GM23338 (cell line): ENCODE measurements around the gene ZNF211. TPM values are rescaled to one million over a fixed set of nuclear protein-coding genes. Genes with fewer than 3 reads are reported as not detected.

Experiments used
- ATAC-seq: fragments of 200-7000 bp; cut with Tn5 transposase; 3 replicates; pipeline ENCODE4 v1.9.1; 2020
- DNase-seq: peaks from one replicate; pipeline ENCODE4 v3.0.0-alpha.2; 2015; ENCODE audit warnings: low spot score
- H2AFZ ChIP-seq: fragments of 200-600 bp; sonication (generic); 2 replicates; pipeline ENCODE4 v1.8.0; 2016; ENCODE audit warnings: antibody characterized with exemption, mild to moderate bottlenecking, moderate library complexity
- H3F3A ChIP-seq: fragments of 200-600 bp; sonication (generic); replicated peaks from 2 replicates; pipeline ENCODE4 v1.8.0; 2017; ENCODE audit warnings: antibody characterized with exemption, mixed run types, low read depth
- H3K27ac ChIP-seq: fragments of 200-600 bp; sonication (generic); 2 replicates; pipeline ENCODE4 v1.6.1; 2016; ENCODE audit warnings: low read depth
- H3K27me3 ChIP-seq: fragments of 200-600 bp; sonication (generic); 2 replicates; pipeline ENCODE4 v1.8.0; 2016; ENCODE audit warnings: mild to moderate bottlenecking, mixed run types, moderate library complexity; ENCODE audit not compliant: insufficient read depth
- H3K36me3 ChIP-seq: fragments of 200-600 bp; sonication (generic); 2 replicates; pipeline ENCODE4 v1.8.0; 2016; ENCODE audit warnings: mild to moderate bottlenecking; ENCODE audit not compliant: insufficient read depth
- H3K4me1 ChIP-seq: fragments of 200-600 bp; sonication (generic); 2 replicates; pipeline ENCODE4 v1.8.0; 2016; ENCODE audit warnings: mild to moderate bottlenecking, moderate library complexity; ENCODE audit not compliant: insufficient read depth
- H3K4me2 ChIP-seq: fragments of 200-600 bp; sonication (generic); 2 replicates; pipeline ENCODE4 v1.7.1; 2017; ENCODE audit warnings: mixed run types
- H3K4me3 ChIP-seq: fragments of 200-600 bp; sonication (generic); 2 replicates; pipeline ENCODE4 v1.6.1; 2016; ENCODE audit warnings: mixed run types
- H3K79me2 ChIP-seq: fragments of 200-600 bp; sonication (generic); replicated peaks from 2 replicates; pipeline ENCODE4 v1.8.0; 2017; ENCODE audit warnings: mild to moderate bottlenecking; ENCODE audit not compliant: insufficient read depth
- H3K9me2 ChIP-seq: fragments of 200-600 bp; sonication (generic); 2 replicates; pipeline ENCODE4 v1.8.0; 2017; ENCODE audit not compliant: insufficient read depth
- H4K20me1 ChIP-seq: fragments of 200-600 bp; sonication (generic); replicated peaks from 2 replicates; pipeline ENCODE4 v1.8.0; 2017; ENCODE audit warnings: mild to moderate bottlenecking; ENCODE audit not compliant: insufficient read depth
- H3K27ac Mint-ChIP-seq: 2 replicates; pipeline ENCODE4 v1.8.0; 2020; ENCODE audit warnings: inconsistent platforms, mild to moderate bottlenecking, moderate library complexity, mixed read lengths
- H3K27me3 Mint-ChIP-seq: 3 replicates; pipeline ENCODE4 v1.8.0; 2022; ENCODE audit warnings: low read depth, mild to moderate bottlenecking, moderate library complexity, mixed read lengths, inconsistent platforms; ENCODE audit not compliant: insufficient read depth, poor library complexity
- H3K36me3 Mint-ChIP-seq: 3 replicates; pipeline ENCODE4 v1.8.0; 2021; ENCODE audit warnings: low read depth, mild to moderate bottlenecking, inconsistent platforms, moderate library complexity, mixed read lengths
- H3K4me1 Mint-ChIP-seq: 3 replicates; pipeline ENCODE4 v1.8.0; 2020; ENCODE audit warnings: mild to moderate bottlenecking, inconsistent platforms, mixed read lengths
- H3K4me3 Mint-ChIP-seq: 3 replicates; pipeline ENCODE4 v1.8.0; 2021; ENCODE audit warnings: moderate library complexity, mild to moderate bottlenecking, inconsistent platforms, mixed read lengths
- H3K9me3 Mint-ChIP-seq: 3 replicates; pipeline ENCODE4 v1.8.0; 2020; ENCODE audit warnings: moderate library complexity, mild to moderate bottlenecking, inconsistent platforms, mixed read lengths
- CTCF ChIP-seq, 2 experiments: fragments of 200-600 bp in 1 of 2; sonication (generic) in 1 of 2; conservative IDR thresholded peaks; 2 replicates each; pipeline versions ENCODE4 v1.5.1 to v1.6.1; 2016 to 2017; ENCODE audit warnings: antibody characterized with exemption in 2 of 2, low read depth in 2 of 2, mild to moderate bottlenecking in 2 of 2, moderate library complexity in 1 of 2
- ZNF114 ChIP-seq: fragments of 250-450 bp; sonication (Bioruptor Pico); IDR thresholded peaks from 2 replicates; pipeline ENCODE4 v1.5.0; 2020; ENCODE audit warnings: mild to moderate bottlenecking, moderate library complexity
- ZNF462 ChIP-seq: fragments of 250-450 bp; sonication (Bioruptor Pico); IDR thresholded peaks from 2 replicates; pipeline ENCODE4 v1.5.0; 2020; ENCODE audit warnings: mild to moderate bottlenecking, moderate library complexity
- polyA plus RNA-seq: library from polyadenylated mRNA; unstranded; fragments of >200 nt; fragmentation: Nextera tagmentation; extraction: Ambion mirVana; gene quantifications from 2 replicates; pipeline ENCODE4 v1.2.1, GENCODE V29; 2016
- total RNA-seq: library from RNA; depleted of rRNA; stranded (reverse); fragments of >200 nt; shearing (Covaris generic); gene quantifications from 2 replicates; pipeline ENCODE4 v1.2.3, GENCODE V29; 2014

ZNF211 gene
- total and polyA plus RNA-seq, 2 experiments from 2014 or later, result 9.7 to 13.8 TPM

DNA sequence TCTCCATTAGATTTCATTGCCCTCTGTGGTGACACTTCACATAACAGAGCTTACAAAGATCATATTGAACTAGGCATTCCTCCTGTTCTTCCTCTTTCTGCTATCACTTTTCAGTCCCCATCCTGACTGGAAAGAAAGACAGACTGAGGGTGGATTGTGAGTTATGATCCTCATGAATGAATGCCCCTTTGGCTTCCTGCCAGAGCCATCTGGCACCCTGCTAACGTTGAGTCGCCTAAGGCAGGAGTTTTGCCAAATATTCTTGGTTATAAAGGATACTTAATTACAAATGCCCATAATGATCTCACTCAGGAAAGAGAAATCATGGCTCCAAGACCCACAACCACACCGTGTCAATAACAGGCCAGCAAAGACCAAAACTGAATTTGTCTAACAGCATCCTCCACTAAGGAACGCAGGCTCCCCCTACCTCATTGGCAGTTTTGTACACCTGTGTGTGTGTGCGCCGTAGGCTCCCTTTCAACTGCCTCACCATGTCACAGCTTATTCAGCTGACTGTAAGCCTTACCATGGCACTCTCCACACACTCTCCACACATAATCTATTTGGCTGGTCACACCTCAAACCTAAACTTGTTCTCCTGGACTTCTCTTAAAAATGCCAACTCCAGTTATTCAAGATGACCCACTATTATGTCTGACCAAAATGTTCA, 15.5 kb downstream of the ZNF211 start:
- no peak overlapping the region for H3K4me3 ChIP-seq
- H2AFZ ChIP-seq, result no peak overlapping the region
- H3K27me3 ChIP-seq, result no peaks in the 10 kb centered on the region
- peaks cover 5% of the 10 kb centered on the region for H3K27me3 Mint-ChIP-seq
- H4K20me1 ChIP-seq, result no peaks in the 10 kb centered on the region
- no peaks in the 10 kb centered on the region for H3K36me3 ChIP-seq
- peaks cover 6% of the 10 kb centered on the region for H3K4me1 Mint-ChIP-seq
- no peak overlapping the region; the same call in 2 of the 3 replicates for H3K4me3 Mint-ChIP-seq
- H3K36me3 Mint-ChIP-seq, result peaks cover under 1% of the 10 kb centered on the region
- ATAC-seq (no peak), DNase-seq (no peak)
- no peaks in the 10 kb centered on the region for H3K9me3 Mint-ChIP-seq
- no peak overlapping the region for H3K27ac Mint-ChIP-seq
- peaks cover 5% of the 10 kb centered on the region; the same call in 1 of the 2 replicates for H3K9me2 ChIP-seq
- no peak overlapping the region for H3K27ac ChIP-seq
- H3K4me1 ChIP-seq, result no peaks in the 10 kb centered on the region; the same call in 1 of the 2 replicates
- TF ChIP-seq CTCF (conservative IDR thresholded peaks at IDR 0.05; ENCODE audit: low read depth in 2 of 2), result peak in 1 of 2 experiments; percentile 33; a peak in 1 of 4 replicates
- no peak for TF ChIP-seq ZNF114 (CRISPR knock-in tag)
- no peaks in the 10 kb centered on the region for H3F3A ChIP-seq
- H3K79me2 ChIP-seq, result no peaks in the 10 kb centered on the region
- H3K4me2 ChIP-seq, result no peak overlapping the region

DNA sequence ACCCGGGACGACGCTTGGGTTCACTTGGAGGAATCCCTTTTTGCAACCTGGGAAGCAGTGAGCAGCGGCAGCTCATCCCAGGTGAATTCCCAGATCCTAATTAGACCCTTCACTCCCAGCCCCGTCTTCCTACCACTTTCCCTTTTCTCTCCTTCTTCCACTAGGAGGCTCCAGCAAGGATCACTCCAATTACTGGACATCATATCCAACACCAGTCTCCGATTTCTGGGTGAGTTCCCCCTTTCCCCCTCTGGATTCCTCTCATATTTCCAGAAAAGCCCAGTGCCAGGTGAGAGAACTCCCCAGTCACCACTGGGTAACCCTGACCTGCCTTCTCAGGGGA, 18.7 kb downstream of the ZNF211 start:
- Histone ChIP-seq H3K27me3 (no peaks in the 10 kb centered on the region), H3K4me3 (0 out of 2 replicates have a peak overlapping the region, but pooled peaks have one; percentile 14), H3K79me2 (no peaks in the 10 kb centered on the region), H3K4me1 (no peaks in the 10 kb centered on the region; the same call in 1 of the 2 replicates), H4K20me1 (no peaks in the 10 kb centered on the region), H3K9me2 (peaks cover 16% of the 10 kb centered on the region), H3F3A (no peaks in the 10 kb centered on the region), H3K36me3 (no peaks in the 10 kb centered on the region), H3K27ac (no peak overlapping the region), H3K4me2 (peak overlapping the region; percentile 27; the same call in 1 of the 2 replicates), H2AFZ (peak overlapping the region; percentile 95)
- Mint-ChIP-seq H3K27ac (peak overlapping the region; percentile 30; the same call in 1 of the 2 replicates), H3K36me3 (no peaks in the 10 kb centered on the region; the same call in 2 of the 3 replicates), H3K27me3 (peaks cover 7% of the 10 kb centered on the region), H3K4me3 (peak overlapping the region; percentile 25; the same call in 2 of the 3 replicates), H3K4me1 (peaks cover 6% of the 10 kb centered on the region), H3K9me3 (peaks cover 7% of the 10 kb centered on the region; the same call in 2 of the 3 replicates)
- DNase-seq (peak; percentile 62), ATAC-seq (peak; percentile 88)
- TF ChIP-seq CTCF (conservative IDR thresholded peaks at IDR 0.05; ENCODE audit: low read depth in 2 of 2) (peak; percentile 39 to 56), ZNF462 (CRISPR knock-in tag) (no peak)
